ENCODE data around the gene PPP3CA. TPM values are rescaled to one million over a fixed set of nuclear protein-coding genes. Genes with fewer than 3 reads are reported as not detected.
"Not testable (repeated sequence)": the region's sequence is repeated elsewhere in the genome, so short reads cannot be mapped to it uniquely, and the experiment has no call there.

PPP3CA gene
- total RNA-seq, 2 donors from 2014 or later, result 13.7 to 20.8 TPM

DNA sequence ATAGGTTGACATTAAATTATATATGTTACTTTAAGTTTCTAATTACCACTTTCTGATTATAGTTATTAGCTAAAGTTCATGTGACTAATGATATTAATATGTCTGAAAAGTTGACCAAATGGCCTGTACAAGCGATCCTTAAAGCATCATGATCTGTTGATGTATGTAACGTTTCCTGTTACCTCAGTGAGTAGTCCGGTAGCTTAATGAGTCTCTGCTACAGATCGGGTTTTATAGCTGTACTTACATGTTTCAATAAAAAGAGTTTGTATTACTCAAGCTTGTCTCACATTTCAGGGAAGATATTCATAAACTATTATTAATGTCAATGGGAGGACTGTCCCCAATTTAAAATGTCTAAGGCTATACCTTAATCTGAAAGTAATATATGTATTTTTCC, 246.3 kb downstream of the PPP3CA start:
- H3K4me3 ChIP-seq, result no peak overlapping the region
- DNase-seq (no peak), ATAC-seq (no peak)
- H3K36me3 ChIP-seq (replicated peaks in 1 of 2; ENCODE audit: insufficient read depth in 1 of 2, low read depth in 2 of 2), result no peaks in the 10 kb centered on the region
- TF ChIP-seq CTCF (IDR thresholded peaks at IDR 0.05) (no peak), POLR2A (IDR thresholded peaks at IDR 0.05) (no peak)
- H3K4me1 ChIP-seq, result peaks cover 17% of the 10 kb centered on the region
- intact Hi-C loops (cut with DNase I), result no loop called here
- 92 to 93% methylated on average over 4 of the region's 4 CpGs for WGBS, 2 donors
- no peak overlapping the region for H3K27ac ChIP-seq
- H3K9me3 ChIP-seq, result no peaks in the 10 kb centered on the region
- no peaks in the 10 kb centered on the region for H3K27me3 ChIP-seq

DNA sequence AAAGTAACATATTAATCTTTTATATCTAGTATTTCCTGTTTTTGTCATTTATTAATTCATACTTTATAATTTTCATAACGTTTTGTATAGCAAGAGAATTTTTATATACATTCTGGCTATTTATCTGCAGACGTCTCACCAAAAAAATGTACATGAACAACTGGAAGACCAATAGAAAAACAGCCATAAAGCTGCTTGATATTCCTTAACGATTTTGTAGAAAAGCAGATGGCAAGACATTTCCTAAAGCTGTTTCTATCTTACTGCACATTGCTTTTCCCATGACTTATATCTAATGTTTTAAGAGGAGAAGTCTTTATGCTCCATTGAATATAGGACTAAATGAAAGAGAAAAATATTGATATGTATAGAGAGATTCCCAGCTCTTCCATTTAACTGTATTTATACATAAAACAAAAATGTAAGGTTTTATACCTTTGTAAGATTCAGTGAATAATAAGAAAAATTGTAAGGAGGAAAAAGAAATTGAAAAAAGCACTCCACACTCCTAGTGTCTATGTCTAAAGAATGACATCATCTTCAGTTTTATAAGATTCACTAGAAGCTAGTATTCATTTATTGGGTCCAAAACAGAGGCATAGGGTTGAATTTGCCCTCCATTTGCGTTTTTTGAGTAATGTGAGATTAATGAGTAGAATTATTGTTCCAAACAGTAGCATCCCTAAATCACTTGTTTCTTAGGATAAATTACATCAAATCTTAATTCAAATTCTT, 248.5 kb downstream of the PPP3CA start:
- TF ChIP-seq POLR2A (IDR thresholded peaks at IDR 0.05) (no peak), CTCF (IDR thresholded peaks at IDR 0.05) (no peak)
- intact Hi-C loops (cut with DNase I), result no loop called here
- no peaks in the 10 kb centered on the region for H3K27me3 ChIP-seq
- DNase-seq (no peak), ATAC-seq (no peak)
- H3K4me3 ChIP-seq, result no peak overlapping the region
- no peaks in the 10 kb centered on the region for H3K36me3 ChIP-seq (replicated peaks in 1 of 2; ENCODE audit: insufficient read depth in 1 of 2, low read depth in 2 of 2)
- no peaks in the 10 kb centered on the region for H3K9me3 ChIP-seq
- WGBS, 2 donors, result 54 to 73% methylated on average over 4 of the region's 4 CpGs
- no peak overlapping the region for H3K27ac ChIP-seq
- peaks cover 13% of the 10 kb centered on the region for H3K4me1 ChIP-seq

DNA sequence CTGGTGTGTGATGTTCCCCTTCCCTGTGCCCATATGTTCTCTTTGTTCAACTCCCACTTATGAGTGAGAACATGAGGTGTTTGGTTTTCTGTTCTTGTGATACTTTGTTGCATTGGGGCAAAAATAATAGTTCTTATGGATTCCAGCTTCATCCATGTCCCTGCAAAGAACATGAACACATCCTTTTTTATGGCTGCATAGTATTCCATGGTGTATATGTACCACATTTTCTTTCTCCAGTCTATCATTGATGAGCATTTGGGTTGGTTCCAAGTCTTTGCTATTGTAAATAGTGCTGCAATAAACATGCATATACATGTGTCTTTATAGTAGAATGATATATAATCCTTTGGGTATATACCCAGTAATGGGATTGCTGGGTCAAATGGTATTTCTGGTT, 254.7 kb downstream of the PPP3CA start:
- H3K4me3 ChIP-seq; intact Hi-C loops (cut with DNase I); H3K27me3 ChIP-seq; H3K9me3 ChIP-seq; DNase-seq; H3K4me1 ChIP-seq; ATAC-seq; H3K36me3 ChIP-seq (replicated peaks in 1 of 2; ENCODE audit: insufficient read depth in 1 of 2, low read depth in 2 of 2); H3K27ac ChIP-seq: not testable (repeated sequence)

GRCh38 chr4:101089168-101089567, 258.2 kb downstream of the PPP3CA start:
- no peak overlapping the region for H3K27ac ChIP-seq
- H3K27me3 ChIP-seq, result no peaks in the 10 kb centered on the region
- H3K36me3 ChIP-seq (replicated peaks in 1 of 2; ENCODE audit: insufficient read depth in 1 of 2, low read depth in 2 of 2), result no peaks in the 10 kb centered on the region
- TF ChIP-seq CTCF (IDR thresholded peaks at IDR 0.05) (no peak), POLR2A (IDR thresholded peaks at IDR 0.05) (no peak)
- DNase-seq (no peak), ATAC-seq (no peak)
- H3K4me1 ChIP-seq, result no peaks in the 10 kb centered on the region
- no peaks in the 10 kb centered on the region for H3K9me3 ChIP-seq
- WGBS, 2 donors, result 91 to 94% methylated on average over 2 of the region's 2 CpGs
- intact Hi-C loops (cut with DNase I), result no loop called here
- H3K4me3 ChIP-seq, result no peak overlapping the region

DNA sequence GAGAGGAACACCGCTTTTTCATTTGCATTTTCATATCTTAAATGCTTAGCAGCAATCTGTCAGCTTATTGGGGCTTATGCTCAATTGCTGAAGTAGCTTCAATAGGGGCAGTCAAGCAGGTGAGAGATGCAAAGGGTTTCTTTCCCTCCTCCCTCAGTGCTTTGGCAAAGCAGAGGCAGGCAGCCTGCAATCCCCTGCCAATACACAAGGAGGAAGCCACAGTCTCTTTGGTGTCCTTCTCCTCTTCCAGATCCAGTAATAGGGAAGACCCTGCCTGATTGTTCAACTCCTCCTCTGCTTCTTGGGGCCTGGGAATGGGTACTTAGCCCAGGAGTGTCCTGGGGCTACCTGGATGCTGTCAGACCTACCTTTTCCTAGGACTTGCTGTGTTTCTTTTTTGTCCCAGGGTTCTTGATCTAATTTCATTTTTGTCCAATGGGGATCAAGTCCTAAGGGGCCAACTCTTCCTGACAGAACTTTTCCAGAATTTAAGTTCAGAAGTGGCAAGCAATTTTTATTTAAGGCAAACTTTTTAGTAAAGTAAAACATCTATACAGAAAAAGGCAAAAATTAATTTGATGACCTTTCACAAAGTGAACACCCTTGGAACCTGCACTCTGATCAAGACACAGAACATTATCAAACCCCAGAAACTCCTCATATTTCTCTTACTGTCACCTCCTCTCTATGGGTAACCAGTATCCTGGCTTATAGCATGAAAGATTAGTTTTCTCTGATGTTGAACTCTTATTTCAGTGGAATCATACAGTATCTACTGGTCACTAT, 260.3 kb downstream of the PPP3CA start:
- TF ChIP-seq POLR2A (IDR thresholded peaks at IDR 0.05) (no peak), CTCF (IDR thresholded peaks at IDR 0.05) (no peak)
- no peaks in the 10 kb centered on the region for H3K36me3 ChIP-seq (replicated peaks in 1 of 2; ENCODE audit: insufficient read depth in 1 of 2, low read depth in 2 of 2)
- H3K27ac ChIP-seq, result no peak overlapping the region
- H3K4me3 ChIP-seq, result no peak overlapping the region
- no peaks in the 10 kb centered on the region for H3K27me3 ChIP-seq
- DNase-seq (no peak), ATAC-seq (no peak)
- 95 to 96% methylated on average over 1 of the region's 1 CpG for WGBS, 2 donors
- H3K4me1 ChIP-seq, result peaks cover 3% of the 10 kb centered on the region
- intact Hi-C loops (cut with DNase I), result no loop called here
- H3K9me3 ChIP-seq, result no peaks in the 10 kb centered on the region
